Measurements from ENCODE around the gene SYNE3.

The SYNE3 gene

GRCh38 chr14:95504135-95505029, 12.1 kb downstream of the SYNE3 start:
- DNase-seq = no peak

DNA sequence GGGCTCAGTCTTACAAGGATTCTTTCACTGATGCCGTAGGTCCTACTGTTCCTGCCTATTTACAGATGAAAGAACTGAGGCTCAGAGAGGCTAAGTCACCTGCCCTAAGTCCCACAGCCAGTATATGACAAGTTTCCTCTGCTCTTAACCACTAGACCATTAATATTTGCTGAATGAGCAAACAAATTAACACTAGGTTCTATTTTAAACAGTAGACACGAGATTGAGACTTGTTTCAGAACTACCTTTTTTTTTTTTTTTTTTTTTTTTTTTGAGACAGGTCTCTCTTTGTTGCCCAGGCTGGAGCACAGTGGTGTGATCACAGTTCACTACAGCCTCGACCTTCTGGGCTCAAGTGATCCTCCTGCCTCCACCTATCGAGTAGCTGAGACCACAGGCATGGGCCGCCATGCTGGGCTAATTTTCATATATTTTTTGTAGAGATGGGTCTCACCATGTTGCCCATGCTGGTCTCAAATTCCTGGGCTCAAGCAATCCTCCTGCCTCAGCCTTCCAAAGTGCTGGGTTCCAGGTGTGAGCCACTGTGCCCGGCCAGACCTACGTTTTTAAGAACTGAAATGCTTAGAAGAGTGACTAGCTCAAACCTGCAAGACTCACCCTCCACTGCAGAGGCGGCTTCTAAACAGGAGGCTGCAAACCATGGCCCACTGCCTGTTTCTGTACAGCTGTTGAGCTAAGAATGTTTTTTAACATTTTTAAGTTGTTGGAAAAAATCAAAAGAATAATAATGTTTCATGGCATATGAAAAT, 12.9 kb downstream of the SYNE3 start:
- no peak for DNase-seq

DNA sequence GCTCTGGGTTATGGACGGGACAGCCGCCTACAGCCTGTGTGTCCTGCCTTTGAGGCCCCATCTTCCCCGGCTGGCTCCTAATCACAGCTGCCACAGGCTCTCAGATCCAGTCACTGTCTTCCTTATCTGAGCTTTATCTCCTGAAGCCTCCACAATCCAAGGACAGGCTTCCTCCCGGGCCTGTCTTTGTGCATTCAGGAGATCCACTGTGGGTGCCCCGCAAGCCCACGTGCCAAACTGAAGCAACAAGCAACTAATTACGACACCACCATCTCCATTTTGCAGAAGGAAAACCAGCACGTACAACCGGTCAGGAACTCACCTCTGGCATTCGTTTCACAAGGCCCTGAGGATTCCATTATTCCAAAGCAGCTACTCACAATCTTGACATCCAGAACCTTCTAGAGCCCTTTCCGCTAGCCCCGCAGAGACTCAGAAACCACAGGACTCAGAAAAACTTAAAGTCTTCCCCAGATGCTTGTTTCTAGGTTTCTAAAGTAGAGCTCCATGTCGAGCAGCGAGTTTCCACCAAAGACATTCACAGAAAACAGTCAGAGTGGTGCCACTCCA, 14.0 kb downstream of the SYNE3 start:
- peak in 2 of 3 donors; percentile 47 to 55 for DNase-seq

GRCh38 chr14:95500772-95501401, 15.6 kb downstream of the SYNE3 start:
- peak; percentile 51 to 57 (median 55) for DNase-seq

DNA sequence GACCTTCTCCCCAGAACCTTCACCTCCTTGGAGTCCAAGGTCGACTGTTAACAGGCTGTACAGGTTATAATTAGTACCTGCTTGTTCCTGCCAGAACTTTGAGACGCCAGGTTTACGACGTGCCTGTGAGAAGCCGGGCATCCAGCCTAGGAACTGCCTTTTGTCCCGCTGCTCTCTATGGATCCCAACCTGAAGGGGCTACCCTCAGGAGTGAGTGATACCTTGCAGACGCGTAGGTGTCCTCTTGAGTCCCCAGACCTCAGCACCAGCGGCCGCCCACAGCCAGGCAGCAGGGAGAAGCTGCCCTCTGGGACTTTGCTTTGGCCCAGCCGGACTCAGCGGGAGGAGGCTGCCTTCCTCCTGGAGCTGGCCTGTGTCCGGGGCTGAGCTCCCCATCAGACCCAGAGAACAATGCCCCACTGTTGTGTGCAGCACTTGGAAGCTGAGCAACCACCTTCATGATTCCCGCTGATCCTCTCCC, 16.2 kb downstream of the SYNE3 start:
- DNase-seq = no peak

DNA sequence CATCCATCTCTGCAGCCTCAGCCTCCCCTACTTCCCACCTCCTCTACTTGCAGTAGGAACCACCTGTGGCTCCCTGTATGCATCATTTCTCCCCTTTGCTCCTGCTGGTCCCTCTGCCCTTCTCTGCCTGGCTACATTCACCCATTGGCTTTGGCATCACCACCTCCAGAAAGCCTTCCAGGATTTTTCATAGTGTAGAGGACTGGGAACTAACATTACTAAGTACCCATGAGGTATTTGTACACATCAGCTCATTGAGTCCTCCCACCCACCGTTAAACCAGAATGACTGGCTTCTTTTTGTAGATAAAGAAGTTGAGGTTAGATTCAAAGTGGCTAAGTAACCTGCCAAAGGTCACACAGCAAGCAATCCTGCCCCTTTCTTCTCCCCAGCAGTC, 17.1 kb downstream of the SYNE3 start:
- DNase-seq = no peak

DNA sequence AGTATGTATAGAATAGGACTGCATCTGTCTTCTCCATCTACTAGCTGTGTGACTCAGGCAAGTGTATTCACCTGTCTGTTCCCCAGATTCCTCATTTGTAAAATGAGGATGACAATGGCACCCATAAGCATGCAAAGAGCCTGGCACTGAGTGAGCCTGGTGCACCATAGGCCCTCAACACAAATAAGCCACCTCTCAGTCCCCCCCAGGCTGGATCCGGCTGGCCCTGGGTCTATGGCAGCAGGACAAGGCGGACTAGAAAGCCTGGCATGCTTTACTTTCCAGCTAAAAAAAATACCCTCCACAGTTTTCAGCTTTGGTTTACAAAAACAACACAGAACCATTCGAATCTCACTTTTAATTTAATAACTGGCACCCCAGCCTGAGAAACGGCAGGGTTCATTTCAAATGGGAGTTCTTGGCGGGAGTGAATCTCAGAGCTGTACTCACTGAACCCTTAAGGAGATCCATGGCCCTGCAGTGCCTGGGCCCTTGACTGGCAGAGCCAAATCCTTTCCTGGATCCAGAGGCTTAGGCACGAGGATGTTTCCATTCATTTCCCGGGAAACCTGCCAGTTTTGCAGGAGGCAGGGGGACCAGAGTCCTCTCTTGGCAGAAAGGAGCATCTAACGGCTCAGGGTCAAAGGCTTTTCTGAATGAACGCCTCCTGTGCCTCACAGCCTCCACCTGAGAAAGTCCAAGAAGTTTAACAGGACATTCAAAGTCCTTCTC, 17.7 kb downstream of the SYNE3 start:
- no peak for DNase-seq

GRCh38 chr14:95497561-95498011, 18.9 kb downstream of the SYNE3 start:
- no peak for DNase-seq

GRCh38 chr14:95496690-95497259, 19.7 kb downstream of the SYNE3 start:
- peak in 1 of 3 donors; percentile 56 for DNase-seq

DNA sequence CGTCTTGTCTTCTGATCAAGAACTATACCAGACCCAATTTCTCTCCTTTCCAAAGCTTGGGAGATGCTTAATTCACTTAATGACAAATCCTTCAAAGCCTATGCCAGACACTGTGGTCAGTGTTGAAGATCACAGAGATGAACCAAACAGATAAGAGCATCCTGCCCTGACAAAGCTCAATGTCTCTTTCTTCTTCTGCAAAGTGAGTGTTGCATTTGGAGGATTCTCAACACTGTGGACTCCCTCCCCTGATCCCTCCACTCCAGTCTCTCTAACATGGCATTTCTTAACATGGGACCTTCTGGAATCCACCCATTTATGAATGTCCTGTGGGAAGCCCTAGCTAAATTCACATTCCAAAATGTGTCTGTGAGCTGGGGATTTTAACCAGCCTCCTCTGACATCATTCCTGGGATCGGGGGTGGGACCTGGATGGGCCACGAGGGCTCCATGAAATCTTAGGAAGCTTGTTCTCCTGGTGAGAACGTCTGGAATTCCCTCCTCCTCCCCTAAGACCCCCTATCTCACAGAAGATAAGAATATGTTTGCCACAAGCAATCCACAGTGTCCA, 20.3 kb downstream of the SYNE3 start:
- DNase-seq = peak in 1 of 3 donors; percentile 52

DNA sequence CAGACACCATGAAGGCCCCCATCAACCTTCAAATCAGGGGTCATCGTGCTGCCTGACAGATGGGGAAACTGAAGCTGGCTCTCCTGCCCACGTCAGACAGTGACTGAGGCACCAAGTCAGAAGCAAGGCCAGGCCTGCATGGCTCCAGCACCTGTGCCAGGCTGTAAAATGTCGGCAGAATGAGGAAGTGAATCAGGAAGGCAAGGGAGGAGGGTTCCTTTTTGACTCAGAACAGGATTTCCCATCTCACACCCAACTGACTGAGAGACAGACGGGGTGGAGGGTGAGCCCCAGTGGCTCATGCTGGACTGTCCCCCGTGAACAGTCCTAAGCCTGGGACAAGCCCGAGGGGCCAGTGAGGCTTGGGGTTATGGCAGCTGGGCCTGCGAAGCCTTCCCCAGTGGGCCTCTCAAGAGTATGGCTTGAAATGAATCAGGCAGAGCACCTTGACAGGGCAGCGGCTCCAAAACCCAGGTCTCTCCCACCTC, 20.9 kb downstream of the SYNE3 start:
- peak; percentile 86 to 92 (median 90) for DNase-seq

- no peak for DNase-seq
Measured at GRCh38 chr14:95495076-95495475, 21.4 kb downstream of the SYNE3 start.

DNA sequence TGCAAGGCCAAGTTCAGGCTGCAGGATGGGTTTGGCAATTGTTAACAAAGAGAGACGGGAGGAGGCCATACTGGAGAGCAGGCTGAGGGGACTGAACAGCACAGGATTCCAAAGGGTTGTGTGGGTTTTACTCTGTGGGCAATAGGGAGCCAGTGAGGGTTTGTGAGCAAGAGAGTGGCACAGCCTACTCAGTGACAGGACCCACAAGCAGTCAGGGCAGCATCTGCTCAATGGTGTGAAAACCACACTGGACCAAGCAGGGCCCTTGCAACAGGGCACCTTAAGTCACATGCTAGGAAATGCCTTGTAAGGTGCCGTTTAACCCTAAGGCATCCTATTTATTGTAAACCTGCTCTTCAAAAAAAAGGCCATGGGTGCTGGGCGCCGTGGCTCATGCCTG, 22.0 kb downstream of the SYNE3 start:
- DNase-seq = no peak

DNA sequence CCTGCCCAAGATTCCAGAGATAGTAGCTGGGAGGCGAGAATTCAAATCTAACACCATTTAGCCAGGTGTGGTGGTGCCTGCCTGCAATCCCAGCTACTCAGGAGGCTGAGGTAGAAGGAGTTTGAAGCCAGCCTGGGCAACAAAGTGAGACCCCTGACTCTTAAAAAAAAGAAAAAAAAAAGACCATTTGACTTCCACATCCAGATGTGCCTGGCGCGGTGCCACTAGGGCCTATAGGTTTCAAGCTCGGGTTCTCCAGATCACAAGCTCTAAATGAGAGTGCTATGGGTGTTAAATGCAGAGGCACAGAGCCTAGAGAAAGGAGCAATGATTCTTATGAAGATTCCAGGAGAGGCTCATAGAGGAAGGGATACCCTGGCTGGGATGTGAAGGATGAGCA, 22.5 kb downstream of the SYNE3 start:
- DNase-seq = no peak

DNA sequence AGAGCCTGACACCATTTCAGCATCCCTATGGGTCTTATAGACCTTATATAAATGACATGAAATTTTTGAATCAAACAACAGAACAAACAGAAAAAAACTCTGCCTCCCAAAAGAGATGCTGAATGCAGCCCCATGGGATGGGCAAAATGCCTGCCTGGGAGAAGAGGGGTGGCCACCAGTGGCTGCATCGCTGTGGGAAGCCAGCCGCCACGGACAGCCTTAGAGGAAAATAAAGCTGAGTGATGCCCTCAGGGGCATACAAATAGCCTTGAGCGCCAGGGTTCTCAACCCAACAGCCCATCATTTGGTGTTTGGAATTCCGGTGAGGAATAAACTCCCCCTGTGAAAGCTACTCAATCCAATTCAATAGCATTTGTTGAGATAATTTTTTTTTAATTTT, 22.9 kb downstream of the SYNE3 start:
- DNase-seq = no peak

DNA sequence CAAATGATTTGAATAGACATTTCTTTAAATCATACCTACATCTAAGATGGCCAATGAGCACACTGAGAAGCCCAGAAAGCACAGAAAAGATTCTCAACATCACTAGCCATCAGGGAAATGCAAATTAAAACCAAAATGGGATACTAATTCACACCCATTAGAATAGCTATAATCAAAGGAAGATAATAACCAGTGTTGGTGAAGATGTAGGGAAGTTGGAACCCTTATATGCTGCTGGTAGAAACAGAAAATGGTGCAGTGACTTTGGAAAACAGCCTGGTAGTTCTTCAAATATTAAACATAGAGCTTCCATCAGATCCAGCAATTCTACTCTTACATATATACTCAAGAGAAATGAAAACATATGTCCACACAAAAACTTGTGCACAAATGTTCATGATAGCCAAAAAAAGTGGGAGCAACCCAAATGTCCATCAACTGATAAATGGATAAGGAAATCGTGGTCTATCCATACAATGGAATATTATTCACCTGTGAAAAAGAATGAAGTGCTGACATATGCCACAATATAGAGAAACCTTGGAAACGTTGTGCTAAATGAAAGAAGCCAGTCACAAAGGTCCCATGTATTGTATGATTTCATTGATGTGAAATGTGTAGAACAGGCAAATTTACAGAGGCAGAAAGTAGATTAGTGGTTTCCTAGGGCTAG, 24.4 kb downstream of the SYNE3 start:
- no peak for DNase-seq

DNA sequence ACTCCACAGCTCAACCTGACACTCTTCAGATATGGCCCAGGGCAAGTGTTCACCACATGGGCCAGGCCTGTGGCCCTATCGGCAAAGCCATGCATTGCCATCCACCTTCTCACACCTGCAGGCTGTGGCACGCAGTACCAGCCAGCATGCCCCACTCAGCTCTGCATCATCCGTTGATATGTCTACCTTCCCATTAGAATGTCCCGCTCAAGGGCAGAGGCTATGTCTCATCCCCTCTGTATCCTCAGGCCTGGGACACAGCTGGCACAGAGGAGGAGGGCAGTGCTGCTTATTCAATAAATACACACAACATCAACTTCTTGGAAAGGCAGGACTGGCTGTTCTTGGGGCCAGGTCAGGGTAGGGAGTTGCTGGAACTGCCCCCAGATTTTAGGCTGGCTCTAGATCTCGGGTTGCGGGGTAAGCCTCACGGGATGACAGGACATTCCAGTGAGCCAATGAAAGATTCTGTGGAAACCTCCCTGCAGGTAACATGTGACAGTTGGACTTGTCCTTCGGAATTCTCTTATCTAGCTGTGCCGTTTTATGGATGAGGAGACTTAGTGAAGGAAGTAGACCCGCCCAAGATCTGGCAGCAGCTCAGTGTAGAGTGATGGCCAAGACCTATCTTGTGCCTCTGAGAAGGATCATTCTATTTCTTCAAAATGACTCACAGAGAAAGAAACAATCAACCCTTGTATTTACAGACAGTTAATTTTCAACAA, 25.6 kb downstream of the SYNE3 start:
- no peak for DNase-seq

- DNase-seq = no peak
Measured at GRCh38 chr14:95490138-95490509, 26.3 kb downstream of the SYNE3 start.

GRCh38 chr14:95489214-95490137, 27.0 kb downstream of the SYNE3 start:
- DNase-seq = peak in 1 of 3 donors; percentile 22
